ENCODE measurements around the gene RELT.
A peak's percentile ranks its signal among the peaks of the same experiment; 100 is the strongest.

The RELT gene

DNA sequence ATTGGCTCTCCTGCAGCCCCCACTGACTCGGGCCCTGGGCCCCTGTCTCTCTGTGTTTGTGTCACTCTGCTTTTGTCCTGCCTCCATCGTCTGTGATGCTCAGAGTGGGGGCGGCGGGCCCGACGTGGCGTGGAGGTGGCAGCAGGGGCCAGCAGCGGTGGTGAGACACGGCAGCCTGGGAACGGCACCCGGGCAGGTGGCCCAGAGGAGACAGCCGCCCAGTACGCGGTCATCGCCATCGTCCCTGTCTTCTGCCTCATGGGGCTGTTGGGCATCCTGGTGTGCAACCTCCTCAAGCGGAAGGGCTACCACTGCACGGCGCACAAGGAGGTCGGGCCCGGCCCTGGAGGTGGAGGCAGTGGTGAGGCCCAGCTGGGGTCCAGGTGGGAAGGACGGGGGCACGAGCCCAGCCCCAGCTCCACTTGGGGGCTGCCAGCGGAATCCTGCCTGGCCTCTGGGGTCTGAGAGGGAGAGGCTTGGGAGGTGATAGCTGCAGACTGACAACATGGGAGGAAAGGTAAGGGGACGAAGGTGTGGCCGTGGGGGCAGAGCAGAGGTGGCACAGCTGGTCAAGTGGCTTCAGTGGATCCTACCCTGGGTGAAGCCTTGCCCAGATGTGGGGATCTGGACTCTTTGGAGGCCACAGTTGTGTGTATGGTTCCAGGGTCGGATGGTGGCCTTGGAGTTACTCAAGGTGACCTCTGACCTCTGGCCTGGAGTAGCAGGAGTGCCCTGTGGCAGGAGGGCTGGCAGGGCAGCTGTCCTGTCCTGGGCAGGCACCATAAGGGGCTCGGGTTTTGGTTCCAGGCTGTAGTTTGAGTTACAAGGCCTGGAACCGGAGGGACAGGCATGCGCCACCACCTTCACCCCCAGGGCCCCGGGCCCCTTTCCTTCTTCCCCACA is 16.2 kb downstream of the RELT start:
- no peak for DNase-seq (ENCODE audit: low spot score)

DNA sequence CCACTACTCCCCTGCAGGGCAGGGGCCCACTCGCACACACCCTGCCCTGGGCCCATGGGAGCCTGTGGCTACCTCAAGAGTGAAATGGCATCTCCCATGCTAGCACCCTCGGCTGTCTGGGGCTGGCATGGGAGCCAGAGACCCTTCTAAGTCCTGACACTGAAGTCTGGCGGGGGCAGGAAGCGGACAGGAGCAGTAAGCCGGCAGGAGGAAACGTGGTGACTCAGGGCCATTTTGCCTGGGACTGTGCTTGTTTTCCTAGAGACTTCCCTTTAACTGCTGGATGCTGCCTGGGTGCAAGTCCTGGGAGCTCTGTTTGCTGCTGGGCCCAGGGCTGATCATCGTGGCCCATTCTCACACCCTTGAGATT is 16.8 kb downstream of the RELT start:
- DNase-seq (ENCODE audit: low spot score), result no peak

DNA sequence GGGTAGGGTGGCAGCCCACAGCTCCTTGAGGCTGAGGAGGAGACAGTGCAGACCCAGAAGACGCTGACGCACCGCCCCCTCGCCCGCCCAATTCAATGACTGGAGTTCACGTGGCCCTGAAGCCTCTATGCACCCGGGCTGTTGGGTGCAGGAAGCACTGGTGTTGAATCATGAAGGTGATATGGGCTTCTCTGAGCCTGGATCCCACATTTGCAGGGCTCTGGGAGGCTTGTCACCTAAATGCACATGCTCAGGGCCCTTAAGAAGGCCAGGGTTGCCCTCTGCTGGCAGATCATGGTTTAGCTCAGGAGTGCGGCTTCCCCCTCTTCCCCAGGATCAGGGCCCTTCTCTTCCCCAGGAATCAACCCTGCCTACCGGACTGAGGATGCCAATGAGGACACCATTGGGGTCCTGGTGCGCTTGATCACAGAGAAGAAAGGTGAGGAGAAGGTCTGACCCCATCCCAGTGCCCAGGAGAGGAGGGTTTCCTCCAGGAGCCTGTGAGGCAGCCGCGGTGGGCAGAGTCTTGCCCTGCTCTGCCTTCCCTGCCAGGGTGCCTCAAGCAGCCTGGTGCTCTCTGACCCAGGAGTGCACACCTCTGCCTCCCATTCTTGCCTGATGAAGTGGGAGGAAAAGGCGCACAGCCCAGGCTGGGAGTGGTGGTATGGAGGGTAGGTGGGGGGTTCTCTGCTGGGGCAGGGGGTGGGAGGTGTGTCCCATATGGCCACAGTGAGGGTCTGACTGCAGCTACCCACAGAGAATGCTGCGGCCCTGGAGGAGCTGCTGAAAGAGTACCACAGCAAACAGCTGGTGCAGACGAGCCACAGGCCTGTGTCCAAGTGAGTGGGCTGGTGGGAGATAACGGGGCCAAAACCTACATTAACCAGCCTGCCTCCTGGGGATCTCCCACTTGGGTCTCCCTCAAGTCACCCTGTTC is 17.5 kb downstream of the RELT start:
- DNase-seq (ENCODE audit: low spot score), result peak; percentile 82

DNA sequence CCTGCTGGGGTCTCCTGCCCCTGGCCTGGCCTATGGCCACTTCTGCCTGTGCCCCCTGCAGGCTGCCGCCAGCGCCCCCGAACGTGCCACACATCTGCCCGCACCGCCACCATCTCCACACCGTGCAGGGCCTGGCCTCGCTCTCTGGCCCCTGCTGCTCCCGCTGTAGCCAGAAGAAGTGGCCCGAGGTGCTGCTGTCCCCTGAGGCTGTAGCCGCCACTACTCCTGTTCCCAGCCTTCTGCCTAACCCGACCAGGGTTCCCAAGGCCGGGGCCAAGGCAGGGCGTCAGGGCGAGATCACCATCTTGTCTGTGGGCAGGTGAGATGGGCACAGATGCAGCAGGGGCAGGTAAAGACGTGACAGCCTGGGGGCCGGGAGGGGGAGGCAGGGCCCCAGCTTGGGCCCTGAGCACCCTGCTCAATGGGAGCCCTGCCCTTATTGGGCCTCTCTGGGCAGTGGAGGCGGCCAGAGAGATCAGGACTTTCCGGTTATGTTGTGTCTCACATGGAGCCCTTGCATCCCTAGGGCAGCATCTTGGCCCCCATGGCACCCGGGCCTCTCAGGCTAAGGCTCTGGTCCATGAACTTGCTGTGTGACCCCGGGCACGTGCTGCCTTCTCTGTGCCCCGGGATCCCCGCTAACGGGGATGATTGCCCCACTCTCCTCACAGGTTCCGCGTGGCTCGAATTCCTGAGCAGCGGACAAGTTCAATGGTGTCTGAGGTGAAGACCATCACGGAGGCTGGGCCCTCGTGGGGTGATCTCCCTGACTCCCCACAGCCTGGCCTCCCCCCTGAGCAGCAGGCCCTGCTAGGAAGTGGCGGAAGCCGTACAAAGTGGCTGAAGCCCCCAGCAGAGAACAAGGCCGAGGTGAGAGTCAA is 18.5 kb downstream of the RELT start:
- no peak for DNase-seq (ENCODE audit: low spot score)

DNA sequence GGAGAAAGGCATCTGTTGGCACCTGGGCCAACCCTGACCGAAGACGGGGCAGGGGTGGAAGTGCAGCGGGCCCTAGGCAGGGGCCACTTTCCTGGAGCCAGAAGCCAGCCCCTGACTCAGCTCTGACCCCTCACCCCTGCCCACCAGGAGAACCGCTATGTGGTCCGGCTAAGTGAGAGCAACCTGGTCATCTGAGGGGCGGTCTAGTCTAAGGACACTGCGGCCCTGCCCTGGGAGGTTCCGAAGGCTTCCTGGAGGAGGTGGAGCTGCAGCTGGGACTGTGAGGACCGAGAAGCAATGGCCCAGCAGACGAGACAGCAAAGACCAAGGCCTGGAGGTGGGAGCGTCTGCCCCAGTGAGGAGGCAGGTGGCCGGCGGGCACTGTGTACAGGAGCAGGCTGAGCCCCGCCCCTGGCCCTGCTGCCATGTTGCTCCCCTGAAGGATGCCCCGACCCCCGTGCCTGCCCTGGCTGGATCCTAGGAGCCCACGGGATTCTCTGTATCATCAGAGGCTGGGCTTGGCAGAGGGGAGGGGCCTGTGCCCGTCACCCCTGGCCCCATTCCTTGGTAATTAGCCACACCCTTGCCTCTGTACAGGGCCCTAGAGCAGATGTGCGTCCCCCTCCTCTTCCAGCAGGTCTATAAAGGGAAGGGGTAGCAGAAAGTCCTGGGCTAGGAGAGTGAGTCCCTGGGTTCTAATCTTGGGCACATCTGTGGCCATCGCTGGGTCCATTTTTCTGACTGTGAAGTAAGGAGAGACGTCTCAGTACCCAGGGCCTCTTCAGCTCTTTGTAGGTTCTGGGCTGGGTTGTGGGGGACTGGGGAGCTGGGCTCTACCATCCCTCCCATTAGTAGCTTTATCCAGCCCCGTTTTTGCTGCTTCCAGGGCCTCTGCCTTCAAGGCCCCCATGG is 19.4 kb downstream of the RELT start:
- DNase-seq (ENCODE audit: low spot score), result no peak

DNA sequence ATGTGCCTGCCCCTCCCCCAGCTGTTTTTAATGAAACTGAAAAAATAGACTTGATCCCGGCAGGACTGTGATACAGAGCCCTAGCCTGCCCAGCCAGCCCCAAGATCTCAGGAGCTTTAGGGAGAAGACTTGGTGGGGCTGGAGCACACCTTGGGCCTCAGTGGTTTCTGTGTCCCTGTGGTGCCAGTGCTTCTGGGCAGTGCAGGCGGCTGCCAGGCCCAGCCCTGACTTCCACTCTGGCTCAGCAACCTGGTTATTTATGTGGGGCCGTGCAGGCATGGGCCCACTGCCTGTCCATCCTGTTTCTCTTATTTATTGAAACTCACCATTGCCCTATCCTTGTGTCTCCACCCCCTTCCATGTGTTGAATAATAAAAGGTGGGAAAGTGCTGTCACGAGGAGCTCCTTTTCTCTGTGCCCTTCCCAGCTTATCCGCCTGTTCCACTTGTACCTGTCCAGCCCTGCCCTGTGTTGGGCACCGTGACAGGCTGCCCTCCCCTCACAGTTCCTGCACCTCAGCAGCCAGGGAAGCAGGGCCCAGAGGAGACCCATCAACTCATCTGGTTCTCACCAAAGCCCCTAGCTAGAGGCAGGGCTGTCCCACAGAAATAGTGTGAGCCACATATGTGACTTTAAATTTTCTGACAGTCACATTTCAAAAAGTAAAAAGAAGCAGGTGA is 20.2 kb downstream of the RELT start:
- no peak for DNase-seq (ENCODE audit: low spot score)

DNA sequence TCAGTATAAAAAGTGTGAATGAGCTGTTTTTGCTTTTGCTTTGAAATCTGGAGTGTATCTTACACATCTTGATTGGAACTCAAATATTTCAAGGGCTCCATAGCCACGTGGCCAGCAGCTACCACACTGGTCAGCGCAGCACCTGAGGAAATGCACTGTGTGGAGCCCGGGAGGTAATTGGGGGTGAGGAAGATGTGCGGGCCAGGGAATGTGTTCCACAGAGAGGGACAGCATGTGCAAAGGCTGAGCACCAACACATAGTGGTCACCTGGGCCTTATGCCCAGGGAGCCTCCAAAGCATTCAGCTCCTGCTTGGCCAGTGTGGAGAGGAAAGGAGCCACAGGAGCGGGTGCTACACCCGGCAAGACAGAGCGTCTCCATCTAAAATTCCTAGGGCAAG is 20.8 kb downstream of the RELT start:
- DNase-seq (ENCODE audit: low spot score), result no peak

DNA sequence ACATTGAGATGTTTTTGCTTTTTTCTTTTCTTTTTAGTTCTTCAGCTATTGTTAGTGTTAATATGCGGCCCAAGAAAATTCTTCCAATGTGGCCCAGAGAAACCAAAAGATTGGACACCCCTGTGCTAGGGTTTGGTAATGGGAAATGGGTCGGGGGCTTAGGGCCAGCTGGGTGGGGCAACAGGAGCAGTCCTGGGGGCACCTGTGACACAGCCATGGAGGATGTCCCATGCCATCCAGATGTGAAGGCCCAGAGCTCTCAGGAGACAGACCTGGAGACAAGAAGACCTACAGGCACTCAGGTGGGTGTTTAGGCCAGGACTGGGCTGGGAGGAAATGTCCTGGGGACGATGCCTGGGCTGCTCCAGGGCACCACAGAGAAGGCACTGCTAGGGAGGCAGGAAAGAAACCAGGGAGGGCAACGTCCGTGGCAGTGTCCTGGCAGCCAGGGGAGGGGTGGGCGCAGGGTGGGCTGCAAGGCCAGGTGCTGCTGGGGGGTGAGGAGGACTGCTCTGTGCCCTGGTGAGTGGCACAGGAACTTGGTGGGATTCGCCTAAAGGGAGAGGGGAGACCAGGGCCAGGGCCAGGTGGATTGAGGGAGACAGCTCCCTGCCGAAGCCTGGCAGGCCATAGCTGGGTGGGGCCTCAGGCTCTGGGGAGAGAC is 21.4 kb downstream of the RELT start:
- no peak for DNase-seq (ENCODE audit: low spot score)

DNA sequence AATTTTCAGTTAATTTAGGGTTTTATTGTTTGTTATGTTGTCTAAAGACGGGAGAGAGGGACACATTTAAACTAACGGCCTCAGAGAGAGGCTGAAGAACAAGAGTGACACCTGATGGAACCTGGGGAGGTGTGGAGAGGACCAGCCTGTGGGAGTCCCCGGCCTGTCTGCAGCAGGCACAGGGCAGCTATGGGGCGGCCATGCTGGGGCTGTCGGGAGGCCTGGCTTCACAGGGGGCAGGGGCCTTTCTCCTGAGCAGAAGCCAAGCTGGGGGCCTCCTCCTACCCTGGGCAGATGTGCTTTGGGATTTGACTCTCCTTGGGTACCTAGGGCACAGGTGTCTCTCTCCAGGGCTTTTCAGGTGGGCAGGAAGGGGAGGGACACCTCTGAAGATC is 21.9 kb downstream of the RELT start:
- no peak for DNase-seq (ENCODE audit: low spot score)

DNA sequence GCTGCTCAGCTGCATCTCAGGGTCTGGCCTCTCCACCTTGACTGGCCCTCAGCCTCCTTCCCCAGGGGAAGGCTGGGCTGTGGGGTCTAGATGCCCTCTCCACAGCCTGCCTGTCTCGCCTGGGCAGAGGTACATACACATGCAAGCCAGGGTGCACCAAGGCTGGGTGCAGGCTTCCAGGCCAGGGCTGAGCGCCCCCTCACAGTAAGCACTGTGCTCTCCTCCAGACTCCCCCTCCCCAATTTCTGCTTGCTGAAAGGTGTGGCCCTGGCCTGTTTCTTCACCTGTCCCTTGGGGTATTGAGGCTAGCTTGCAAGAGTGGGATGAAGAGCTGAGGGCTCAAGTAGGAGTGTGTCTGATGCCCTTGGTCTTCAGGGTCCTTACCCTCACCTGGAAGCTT is 22.5 kb downstream of the RELT start:
- DNase-seq (ENCODE audit: low spot score), result no peak

DNA sequence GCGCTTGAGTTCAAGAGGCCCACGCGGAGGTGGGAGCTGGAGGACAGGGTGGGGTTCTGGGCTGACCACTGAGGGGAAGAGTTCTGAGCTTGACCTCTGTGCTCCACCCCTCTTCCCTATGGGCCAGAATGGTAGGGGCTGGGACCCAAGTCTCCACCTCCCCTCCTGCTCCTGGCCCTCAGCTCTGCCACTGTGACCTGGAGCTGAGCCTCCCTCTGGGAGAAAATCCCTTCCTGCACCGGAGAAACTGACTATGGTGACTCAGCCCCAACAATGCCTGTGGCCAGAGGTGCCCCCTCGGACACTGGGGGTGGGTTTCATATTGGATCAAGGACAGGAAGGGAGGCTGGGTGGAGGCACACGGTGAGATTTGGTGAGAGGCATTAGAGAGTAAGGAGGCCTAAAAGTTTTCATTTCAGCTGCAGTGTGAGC is 23.0 kb downstream of the RELT start:
- DNase-seq (ENCODE audit: low spot score), result no peak

DNA sequence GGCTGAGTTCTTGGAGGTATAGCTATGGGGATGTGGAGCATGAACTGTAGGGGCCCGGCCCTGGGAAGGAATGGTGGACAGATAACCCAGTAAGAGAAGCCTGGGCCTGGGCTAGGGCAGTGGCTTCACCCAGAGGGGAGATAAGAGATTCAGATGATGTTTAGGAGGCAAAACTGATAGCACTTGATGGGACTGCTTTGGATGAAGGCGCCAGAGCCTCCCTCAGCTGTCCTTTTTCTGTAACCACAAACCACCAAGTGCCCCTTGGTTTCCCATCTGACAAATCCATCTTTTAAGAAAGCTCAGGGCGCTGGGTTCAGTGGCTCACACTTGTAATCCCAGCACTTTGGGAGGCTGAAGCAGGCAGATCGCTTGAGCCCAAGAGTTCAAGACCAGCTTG is 23.4 kb downstream of the RELT start:
- no peak for DNase-seq (ENCODE audit: low spot score)

DNA sequence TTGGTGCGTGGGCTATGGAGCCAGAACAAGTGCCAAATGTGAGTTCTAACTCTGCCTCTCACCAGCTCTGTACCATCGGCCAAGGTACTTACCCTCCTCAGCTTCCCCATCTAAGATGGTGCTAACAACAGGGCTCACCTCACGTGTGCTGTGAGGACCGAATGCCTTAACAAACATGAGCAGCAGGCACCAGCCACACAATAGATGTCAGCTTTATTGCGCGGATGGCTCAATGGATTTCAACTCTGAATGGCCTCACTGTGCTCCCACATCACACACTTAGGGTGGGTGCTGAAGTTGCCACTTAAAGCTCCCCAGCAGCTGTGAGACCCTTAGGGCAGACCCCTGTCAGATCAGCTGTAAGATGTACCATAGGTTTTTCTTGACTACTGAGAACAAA is 24.1 kb downstream of the RELT start:
- no peak for DNase-seq (ENCODE audit: low spot score)

DNA sequence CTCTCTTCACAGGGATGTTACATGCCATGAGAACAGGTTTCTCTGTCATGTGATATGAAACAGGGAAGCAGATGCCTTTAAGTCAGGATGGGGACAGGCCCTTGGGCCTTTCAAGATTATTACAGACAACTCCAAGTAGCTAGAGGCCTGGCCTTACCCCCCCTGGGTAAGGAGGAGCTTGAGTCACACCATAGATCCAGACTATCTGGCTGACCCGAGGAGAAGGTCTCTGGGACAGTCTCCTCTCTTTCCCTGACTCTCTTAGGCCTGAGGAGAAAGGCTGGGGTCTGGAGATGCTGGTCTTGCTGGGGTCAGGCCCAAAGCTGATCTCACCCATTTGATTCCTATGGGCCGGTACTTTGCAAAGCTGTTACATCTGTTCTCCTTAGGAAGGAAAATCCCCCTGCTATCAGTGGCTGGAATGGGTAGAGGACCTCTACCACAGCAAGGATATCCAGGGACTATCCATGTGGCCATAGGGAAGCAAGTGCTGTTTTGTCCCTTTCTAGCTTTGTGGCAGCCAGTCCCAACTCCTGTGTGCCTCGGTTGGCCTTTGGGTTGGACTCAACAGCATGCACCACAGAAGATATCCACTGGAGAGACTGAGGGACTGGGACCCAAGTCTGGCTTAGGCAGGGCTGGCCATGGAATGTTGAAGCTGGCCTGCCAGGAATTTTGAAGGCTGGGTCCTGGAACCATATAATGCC is 25.2 kb downstream of the RELT start:
- no peak for DNase-seq (ENCODE audit: low spot score)

DNA sequence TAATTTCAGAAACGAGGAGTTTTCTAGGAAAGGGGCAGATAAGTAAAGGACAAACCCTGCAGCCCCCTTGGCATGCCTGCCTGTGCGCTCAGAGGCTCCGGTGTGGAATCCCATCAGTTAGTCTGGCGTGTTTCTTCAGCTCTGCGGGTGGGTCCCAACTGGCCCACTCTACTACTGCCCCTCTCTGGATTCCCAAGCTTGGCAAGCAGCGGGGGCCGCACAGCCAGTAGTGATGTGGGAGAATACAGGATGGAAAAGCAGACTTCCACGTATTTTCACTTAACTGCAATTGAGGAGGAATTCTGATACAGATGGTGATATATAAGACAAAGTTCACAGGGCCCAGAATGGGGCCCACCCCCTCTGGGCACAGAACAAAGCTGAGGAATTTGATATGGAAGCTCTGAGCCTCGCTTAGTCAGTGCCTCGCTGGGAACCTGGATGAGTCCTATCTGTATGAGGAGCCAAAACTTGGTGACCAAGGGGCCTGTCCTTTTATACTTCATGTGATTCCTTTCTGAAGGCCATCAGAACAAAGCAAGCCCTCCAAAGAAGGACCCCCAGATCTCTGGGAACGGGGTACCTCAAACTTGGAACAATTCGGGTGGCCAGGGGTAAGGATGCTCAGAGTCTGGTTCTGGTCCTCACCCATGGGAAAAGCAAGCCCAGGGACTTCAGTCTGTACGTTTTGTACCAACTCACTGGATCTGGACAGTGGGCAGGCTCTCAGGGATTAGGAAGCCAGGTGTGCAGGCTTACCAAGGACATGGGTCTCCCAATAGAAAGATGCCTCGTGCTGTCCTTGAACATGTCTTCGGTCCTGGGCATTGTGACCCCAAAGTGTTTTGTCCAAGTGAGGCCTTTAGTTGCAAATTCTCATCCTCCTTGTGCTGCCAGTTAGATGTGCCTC is 26.0 kb downstream of the RELT start:
- DNase-seq (ENCODE audit: low spot score), result no peak

DNA sequence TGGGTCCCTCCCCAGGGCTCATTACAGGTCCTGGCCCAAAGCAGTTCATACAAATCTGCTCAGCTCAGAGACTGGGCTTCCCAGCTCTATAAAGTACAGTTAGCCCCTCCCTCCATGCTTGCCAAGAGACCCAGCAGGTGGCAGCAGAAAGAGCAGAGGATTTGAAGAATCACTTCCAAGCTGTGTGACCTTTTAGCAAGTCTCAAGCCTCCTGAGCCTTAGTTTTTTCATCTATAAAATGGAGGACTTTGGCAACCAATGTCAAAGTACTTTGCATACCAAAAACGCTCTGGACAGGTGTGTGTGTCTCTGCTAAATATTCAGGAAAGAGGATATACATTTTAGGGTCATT is 26.6 kb downstream of the RELT start:
- DNase-seq (ENCODE audit: low spot score), result peak; percentile 37

DNA sequence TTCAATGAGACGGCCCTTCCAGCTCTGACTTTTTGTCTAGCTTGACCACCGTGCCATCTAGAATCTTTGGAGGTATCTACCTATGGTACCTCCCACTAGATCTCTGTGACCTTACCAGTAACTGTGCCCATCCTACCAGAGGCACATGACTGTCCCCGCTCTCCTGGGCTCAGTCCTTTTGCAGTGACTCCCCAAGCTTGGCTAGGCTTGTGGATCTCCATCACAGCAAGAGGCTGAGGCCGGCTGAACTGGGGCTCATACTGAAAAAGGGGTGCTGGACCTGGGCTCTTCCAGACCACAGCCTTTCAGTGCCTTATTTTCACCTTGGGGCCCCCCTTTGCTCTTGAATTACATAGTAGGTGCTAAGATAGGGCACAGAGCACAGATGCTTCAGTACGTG is 27.3 kb downstream of the RELT start:
- no peak for DNase-seq (ENCODE audit: low spot score)

DNA sequence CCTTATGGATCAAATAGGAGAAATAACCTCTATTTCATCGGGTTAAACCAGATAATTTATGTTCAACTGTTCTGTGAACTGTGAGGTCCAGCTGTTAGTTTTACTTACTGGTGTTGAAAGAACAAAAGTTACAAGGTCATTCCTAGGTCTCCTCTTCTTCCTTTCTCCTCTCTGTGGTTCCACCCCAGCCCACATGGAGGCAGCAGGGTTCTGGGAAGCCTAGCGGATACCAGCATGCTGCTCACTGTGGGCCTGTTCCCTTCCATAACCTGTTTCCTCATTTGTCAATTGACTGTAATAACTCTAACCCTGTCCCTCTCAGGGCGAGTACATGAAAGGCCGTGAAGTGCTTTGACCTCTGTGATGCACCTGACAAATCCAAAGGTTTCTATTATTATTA is 27.8 kb downstream of the RELT start:
- DNase-seq (ENCODE audit: low spot score), result no peak
